Measurements from ENCODE around the gene LRRC40. TPM values are rescaled to one million over a fixed set of nuclear protein-coding genes. Genes with fewer than 3 reads are reported as not detected.

The LRRC40 gene
- total RNA-seq, 1 donor from 2014 or later, result 47.2 TPM

DNA sequence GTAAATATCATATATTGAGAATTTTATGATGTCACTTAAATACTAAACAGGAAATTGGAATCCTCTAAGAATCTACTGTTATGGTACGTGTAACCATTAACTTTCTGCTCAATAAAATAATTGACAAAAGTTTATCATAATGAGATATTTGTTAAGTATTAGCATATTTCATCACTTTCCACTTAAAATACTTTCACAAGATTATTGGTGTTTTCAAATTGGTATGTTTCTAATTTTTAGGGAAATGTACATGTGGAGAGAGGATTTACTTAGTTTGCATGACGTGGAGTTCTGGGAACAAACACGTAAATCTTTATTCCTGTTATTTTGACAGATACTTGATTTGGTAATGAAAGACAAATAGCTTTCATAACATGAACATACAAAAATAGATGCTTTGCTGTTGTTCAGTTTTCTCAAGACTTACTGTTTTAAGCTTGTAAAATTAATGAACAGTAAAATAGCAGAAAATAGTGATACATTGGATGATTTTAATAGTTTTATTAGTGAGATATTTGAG is 17.4 kb upstream of the LRRC40 start:
- H3K27ac Mint-ChIP-seq (ENCODE audit: unreplicated experiment), result no peak overlapping the region
- no peak for DNase-seq
- no peaks in the 10 kb centered on the region for H3K27me3 Mint-ChIP-seq (ENCODE audit: unreplicated experiment)
- H3K36me3 Mint-ChIP-seq (ENCODE audit: unreplicated experiment), result no peaks in the 10 kb centered on the region
- peak overlapping the region; percentile 87 for H3K4me3 Mint-ChIP-seq (ENCODE audit: unreplicated experiment)
- H3K9me3 Mint-ChIP-seq (ENCODE audit: unreplicated experiment), result peaks cover 4% of the 10 kb centered on the region
- peaks cover 16% of the 10 kb centered on the region for H3K4me1 Mint-ChIP-seq (ENCODE audit: low read depth, unreplicated experiment)
- TF ChIP-seq, protein P1, sequence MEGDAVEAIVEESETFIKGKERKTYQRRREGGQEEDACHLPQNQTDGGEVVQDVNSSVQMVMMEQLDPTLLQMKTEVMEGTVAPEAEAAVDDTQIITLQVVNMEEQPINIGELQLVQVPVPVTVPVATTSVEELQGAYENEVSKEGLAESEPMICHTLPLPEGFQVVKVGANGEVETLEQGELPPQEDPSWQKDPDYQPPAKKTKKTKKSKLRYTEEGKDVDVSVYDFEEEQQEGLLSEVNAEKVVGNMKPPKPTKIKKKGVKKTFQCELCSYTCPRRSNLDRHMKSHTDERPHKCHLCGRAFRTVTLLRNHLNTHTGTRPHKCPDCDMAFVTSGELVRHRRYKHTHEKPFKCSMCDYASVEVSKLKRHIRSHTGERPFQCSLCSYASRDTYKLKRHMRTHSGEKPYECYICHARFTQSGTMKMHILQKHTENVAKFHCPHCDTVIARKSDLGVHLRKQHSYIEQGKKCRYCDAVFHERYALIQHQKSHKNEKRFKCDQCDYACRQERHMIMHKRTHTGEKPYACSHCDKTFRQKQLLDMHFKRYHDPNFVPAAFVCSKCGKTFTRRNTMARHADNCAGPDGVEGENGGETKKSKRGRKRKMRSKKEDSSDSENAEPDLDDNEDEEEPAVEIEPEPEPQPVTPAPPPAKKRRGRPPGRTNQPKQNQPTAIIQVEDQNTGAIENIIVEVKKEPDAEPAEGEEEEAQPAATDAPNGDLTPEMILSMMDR (IDR thresholded peaks at IDR 0.05; ENCODE audit: partially characterized antibody, unreplicated experiment), result no peak

DNA sequence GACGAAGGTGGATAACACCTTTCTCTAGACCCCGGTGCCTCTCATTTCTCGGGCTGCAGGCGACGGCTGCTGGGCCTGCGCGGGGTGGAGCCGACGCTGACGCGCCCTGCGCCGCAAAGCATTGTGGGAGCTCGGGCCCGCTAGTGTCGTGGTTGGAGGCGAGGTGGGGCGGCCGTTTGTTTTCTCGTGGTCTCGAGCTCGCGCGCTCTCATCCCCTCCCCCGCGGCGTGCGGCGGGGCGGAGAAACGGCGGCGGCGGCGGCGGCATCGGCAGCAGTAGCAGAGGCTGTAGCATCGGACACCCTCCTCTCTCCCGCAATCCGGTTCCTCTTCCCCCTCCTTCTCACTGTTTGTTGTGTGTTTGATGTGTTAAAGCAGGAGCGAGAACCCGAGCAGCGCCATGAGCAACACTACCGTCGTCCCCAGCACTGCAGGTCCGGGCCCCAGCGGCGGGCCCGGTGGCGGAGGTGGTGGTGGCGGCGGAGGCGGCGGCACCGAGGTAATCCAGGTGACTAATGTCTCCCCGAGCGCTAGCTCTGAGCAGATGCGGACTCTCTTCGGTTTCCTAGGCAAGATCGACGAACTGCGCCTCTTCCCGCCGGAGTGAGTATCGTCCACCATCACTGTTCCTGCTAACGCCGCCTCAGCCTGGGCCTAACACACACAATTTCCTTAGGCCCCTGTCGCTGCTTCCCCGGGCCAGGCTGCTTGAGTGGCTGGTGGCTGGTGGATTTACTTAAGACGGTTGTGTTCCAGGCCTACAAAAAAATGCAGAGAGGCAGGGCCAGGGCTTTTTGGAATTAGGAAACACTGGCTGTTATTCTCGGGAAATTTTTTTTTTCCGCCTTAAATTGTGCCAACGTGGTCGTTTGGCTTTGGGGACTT is 16.1 kb upstream of the LRRC40 start, which contains the start of gene SRSF11:
TSS of gene SRSF11 (plus strand) at position 143 of the 884 bp plus-strand sequence. CDS start at position 400, 257 bp downstream.
- no peaks in the 10 kb centered on the region for H3K36me3 Mint-ChIP-seq (ENCODE audit: unreplicated experiment)
- H3K27me3 Mint-ChIP-seq (ENCODE audit: unreplicated experiment), result no peaks in the 10 kb centered on the region
- DNase-seq, result peak; percentile 99
- peak within 1 kb of the TSS; percentile 77 for H3K27ac Mint-ChIP-seq (ENCODE audit: unreplicated experiment)
- TF ChIP-seq, protein P1 (IDR thresholded peaks at IDR 0.05; ENCODE audit: partially characterized antibody, unreplicated experiment), result no peak
- H3K4me1 Mint-ChIP-seq (ENCODE audit: low read depth, unreplicated experiment), result peaks cover 14% of the 10 kb centered on the region
- peak within 1 kb of the TSS; percentile 87 for H3K4me3 Mint-ChIP-seq (ENCODE audit: unreplicated experiment)
- peaks cover 4% of the 10 kb centered on the region for H3K9me3 Mint-ChIP-seq (ENCODE audit: unreplicated experiment)

DNA sequence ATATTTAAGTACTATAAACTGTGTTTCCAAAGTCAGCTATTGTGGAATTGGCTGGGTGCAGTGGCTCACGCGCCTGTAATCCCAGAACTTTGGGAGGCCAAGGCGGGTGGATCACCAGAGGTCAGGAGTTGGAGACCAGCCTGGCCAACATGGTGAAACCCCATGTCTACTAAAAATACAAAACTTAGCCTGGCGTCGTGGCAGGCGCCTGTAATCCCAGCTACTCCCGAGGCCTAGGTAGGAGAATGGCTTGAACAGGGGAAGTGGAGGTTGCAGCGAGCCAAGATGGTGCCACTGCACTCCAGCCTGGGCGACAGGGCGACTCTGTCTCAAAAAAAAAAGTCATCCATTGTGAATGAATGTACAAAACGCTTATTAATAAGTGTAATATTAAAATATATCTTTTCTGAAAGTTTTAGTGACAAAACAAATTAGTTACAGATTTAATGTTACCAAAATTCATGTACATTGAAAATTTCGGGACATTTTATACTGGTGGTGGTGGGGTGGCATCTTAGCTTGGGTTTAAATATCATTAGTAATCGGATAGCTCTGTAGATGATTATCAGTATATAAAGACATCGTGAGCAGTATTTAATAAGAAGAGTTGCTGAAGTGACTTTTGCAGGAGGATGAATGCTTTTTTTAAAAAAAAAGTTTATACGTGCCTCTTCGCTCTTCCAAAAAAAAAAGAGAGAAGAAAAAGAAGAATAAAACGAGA is 15.3 kb upstream of the LRRC40 start:
- no peak for DNase-seq
- H3K27ac Mint-ChIP-seq (ENCODE audit: unreplicated experiment), result peak overlapping the region; percentile 77
- H3K9me3 Mint-ChIP-seq (ENCODE audit: unreplicated experiment), result peaks cover 4% of the 10 kb centered on the region
- no peaks in the 10 kb centered on the region for H3K36me3 Mint-ChIP-seq (ENCODE audit: unreplicated experiment)
- TF ChIP-seq, protein P1 (IDR thresholded peaks at IDR 0.05; ENCODE audit: partially characterized antibody, unreplicated experiment), result no peak
- H3K4me3 Mint-ChIP-seq (ENCODE audit: unreplicated experiment), result peak overlapping the region; percentile 87
- H3K4me1 Mint-ChIP-seq (ENCODE audit: low read depth, unreplicated experiment), result peaks cover 14% of the 10 kb centered on the region
- no peaks in the 10 kb centered on the region for H3K27me3 Mint-ChIP-seq (ENCODE audit: unreplicated experiment)

DNA sequence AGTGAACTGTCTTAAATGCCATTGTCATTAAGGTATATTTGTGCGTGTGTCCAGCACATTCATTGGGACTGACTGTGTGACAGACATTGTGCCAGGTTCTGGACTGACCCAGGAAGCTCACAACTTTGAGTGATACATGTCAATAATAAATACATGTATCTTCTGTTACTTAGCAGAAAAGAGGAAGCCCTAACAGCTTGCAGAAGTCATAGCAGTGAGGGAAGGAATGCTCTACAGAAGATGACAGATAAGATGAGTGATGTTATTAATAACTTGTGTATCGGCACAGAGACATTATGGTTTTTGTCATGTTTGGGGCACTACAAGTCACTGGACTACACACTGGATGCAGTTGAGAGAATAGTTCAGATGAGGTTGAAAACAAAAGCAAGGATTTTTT is 14.6 kb upstream of the LRRC40 start:
- Mint-ChIP-seq H3K36me3 (ENCODE audit: unreplicated experiment) (no peaks in the 10 kb centered on the region), H3K9me3 (ENCODE audit: unreplicated experiment) (peaks cover 4% of the 10 kb centered on the region), H3K4me1 (ENCODE audit: low read depth, unreplicated experiment) (peaks cover 14% of the 10 kb centered on the region), H3K27ac (ENCODE audit: unreplicated experiment) (no peak overlapping the region), H3K27me3 (ENCODE audit: unreplicated experiment) (no peaks in the 10 kb centered on the region), H3K4me3 (ENCODE audit: unreplicated experiment) (no peak overlapping the region)
- DNase-seq, result no peak
- TF ChIP-seq, protein P1 (IDR thresholded peaks at IDR 0.05; ENCODE audit: partially characterized antibody, unreplicated experiment), result no peak

Measured in glutamatergic neuron (in vitro differentiated cells).